Adrenal gland (tissue), 12 donors: ENCODE results near the gene ATP2C1. TPM values are rescaled to one million over a fixed set of nuclear protein-coding genes. Genes with fewer than 3 reads are reported as not detected.

Experiments used
- DNase-seq, 7 donors: peaks; one replicate each; pipeline ENCODE4 v3.0.0-alpha.2; 2019 to 2020
- H3K27ac ChIP-seq, 5 donors: fragments of 200-600 bp; sonication (generic) in 4 of 5; 1 replicate in 3 of 5; 2 replicates in 2 of 5; pipeline versions ENCODE4 v1.5.1 to v1.8.0; 2016 to 2020; ENCODE audit warnings: mild to moderate bottlenecking in 1 of 5
- H3K27me3 ChIP-seq: fragments of 200-600 bp; 2 replicates; pipeline ENCODE4 v1.8.0; 2021
- H3K36me3 ChIP-seq, 2 donors: fragments of 200-600 bp; replicated peaks in 1 of 2; 1 replicate in 1 of 2; 2 replicates in 1 of 2; pipeline versions ENCODE4 v1.5.1 to v1.8.0; 2018 to 2022
- H3K4me1 ChIP-seq, 2 donors: fragments of 200-600 bp; replicated peaks in 1 of 2; 1 replicate in 1 of 2; 2 replicates in 1 of 2; pipeline versions ENCODE4 v1.5.1 to v1.8.0; 2018 to 2021
- H3K4me3 ChIP-seq, 4 donors: fragments of 200-600 bp; sonication (generic) in 3 of 4; one replicate each; pipeline ENCODE4 v1.5.1; 2016 to 2018
- H3K9me3 ChIP-seq, 3 donors: fragments of 200-600 bp; sonication (generic) in 1 of 3; replicated peaks in 1 of 3; 1 replicate in 2 of 3; 2 replicates in 1 of 3; pipeline versions ENCODE4 v1.5.1 to v1.8.0; 2016 to 2021
- POLR2A ChIP-seq, 2 donors: fragments of 450-650 bp; IDR thresholded peaks; one replicate each; pipeline ENCODE4 v1.6.1; 2017; ENCODE audit warnings: antibody characterized with exemption in 2 of 2, mild to moderate bottlenecking in 2 of 2, moderate library complexity in 1 of 2
- WGBS, 4 donors: extraction: QIAGEN DNeasy Blood & Tissue Kit in 2 of 4; methylation state at CpG; one replicate each; pipeline versions ENCODE4 v1.1.5 to v1.1.7; 2013 to 2017; 5-methylcytosine and 5-hydroxymethylcytosine counted together
- intact Hi-C, 2 donors: fragments of 100-400 bp; cut with DNase I; formaldehyde crosslinking; loops; one replicate each; pipeline versions ENCODE4 v1.14.1 to v1.15.0; 2022 to 2023
- polyA plus RNA-seq, 3 donors: library from polyadenylated mRNA; stranded (reverse); fragments of 200-250 nt in 2 of 3; fragments of 350-450 nt in 1 of 3; fragmentation: Illumina TruSeq in 1 of 3; extraction: RNeasy Lipid Tissue Mini Kit (QIAGEN cat#74804) in 1 of 3; gene quantifications; one replicate each; pipeline ENCODE4 v1.2.3, GENCODE V29; 2013 to 2014
- total RNA-seq, 9 donors: library from RNA; depleted of rRNA in 4 of 9; stranded (reverse); fragments of >200 nt in 4 of 9; fragments of 120-200 nt in 1 of 9; fragmentation: NEBNext Ultra II Directional in 1 of 9; extraction: Animal tissue kit (Norgen Biotek cat#: 25700) in 1 of 9; gene quantifications; one replicate each; pipeline versions ENCODE4 v1.1.0 to v1.2.4, GENCODE V29; 2013 to 2023
- TF ChIP-seq, protein P1 (sequence below), 6 experiments: fragments of 450-650 bp in 4 of 6; fragments of 200-600 bp in 2 of 6; sonication (generic) in 1 of 6; IDR thresholded peaks; 1 replicate in 5 of 6; 2 replicates in 1 of 6; pipeline versions ENCODE4 v1.5.1 to v1.8.0; 2016 to 2021; ENCODE audit warnings: antibody characterized with exemption in 6 of 6, mild to moderate bottlenecking in 2 of 6, moderate library complexity in 1 of 6
- donor health status: healthy with polysubstance abuse.
- donor health status: Bipolar disorder and iron deficiency.
- donor health status: DM: yes; HTN: yes; CAD: no.
- donor health status: DM: no; HTN: no; CAD: no.
- donor health status: DM: no; HTN: no; CAD: no.
- donor health status: DM: yes; HTN: yes; CAD: no.

ATP2C1 gene
- total and polyA plus RNA-seq, 12 donors, result 26.7 to 78.6 (median 55.5) TPM

DNA sequence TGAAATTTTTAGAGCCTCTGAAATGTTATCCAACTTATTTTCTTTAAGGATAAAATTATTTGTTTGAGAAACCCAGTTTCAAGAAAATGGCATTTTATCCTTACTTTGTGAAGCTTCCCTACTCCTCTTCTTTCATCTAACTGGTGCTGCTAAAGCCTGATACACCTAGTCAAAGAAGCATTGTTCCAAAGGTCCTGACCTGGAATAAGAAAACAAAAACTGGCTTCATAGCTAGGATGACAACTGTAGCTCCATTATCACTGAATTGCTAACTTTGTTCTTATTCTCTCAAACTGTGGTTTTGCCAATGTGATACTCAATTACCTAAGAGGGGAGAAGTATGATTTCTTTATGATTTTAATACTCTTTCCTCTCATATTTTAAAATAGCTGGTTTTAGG is 27.6 kb upstream of the ATP2C1 start:
- no peaks in the 10 kb centered on the region for H3K27me3 ChIP-seq
- no peak for TF ChIP-seq POLR2A (IDR thresholded peaks at IDR 0.05)
- TF ChIP-seq, protein P1, sequence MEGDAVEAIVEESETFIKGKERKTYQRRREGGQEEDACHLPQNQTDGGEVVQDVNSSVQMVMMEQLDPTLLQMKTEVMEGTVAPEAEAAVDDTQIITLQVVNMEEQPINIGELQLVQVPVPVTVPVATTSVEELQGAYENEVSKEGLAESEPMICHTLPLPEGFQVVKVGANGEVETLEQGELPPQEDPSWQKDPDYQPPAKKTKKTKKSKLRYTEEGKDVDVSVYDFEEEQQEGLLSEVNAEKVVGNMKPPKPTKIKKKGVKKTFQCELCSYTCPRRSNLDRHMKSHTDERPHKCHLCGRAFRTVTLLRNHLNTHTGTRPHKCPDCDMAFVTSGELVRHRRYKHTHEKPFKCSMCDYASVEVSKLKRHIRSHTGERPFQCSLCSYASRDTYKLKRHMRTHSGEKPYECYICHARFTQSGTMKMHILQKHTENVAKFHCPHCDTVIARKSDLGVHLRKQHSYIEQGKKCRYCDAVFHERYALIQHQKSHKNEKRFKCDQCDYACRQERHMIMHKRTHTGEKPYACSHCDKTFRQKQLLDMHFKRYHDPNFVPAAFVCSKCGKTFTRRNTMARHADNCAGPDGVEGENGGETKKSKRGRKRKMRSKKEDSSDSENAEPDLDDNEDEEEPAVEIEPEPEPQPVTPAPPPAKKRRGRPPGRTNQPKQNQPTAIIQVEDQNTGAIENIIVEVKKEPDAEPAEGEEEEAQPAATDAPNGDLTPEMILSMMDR (IDR thresholded peaks at IDR 0.05), result no peak
- no peak overlapping the region for H3K4me3 ChIP-seq
- H3K9me3 ChIP-seq, result no peaks in the 10 kb centered on the region
- H3K4me1 ChIP-seq, result no peaks in the 10 kb centered on the region
- no peak overlapping the region for H3K27ac ChIP-seq
- H3K36me3 ChIP-seq, result no peaks in the 10 kb centered on the region
- DNase-seq, result no peak
- intact Hi-C loops, result no loop called here

DNA sequence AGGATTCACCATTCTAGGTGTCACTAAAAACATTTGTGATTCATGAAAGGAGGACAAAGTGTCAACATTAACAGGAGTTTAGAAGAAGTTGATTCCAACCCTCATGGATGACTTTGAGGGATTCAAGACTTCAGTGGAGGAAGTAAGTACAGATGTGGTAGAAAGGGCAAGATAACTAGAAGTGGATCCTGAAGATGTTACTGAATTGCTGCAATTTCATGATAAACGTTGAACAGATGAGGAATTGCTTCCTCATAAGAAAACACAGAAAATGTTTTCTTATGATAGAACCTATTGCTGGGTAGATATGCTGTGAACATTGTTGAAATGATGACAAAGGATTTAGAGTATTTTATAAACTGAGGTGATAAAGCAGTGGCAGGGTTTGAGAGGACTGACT is 23.5 kb upstream of the ATP2C1 start:
- no peak for DNase-seq
- WGBS, 4 donors, result 45 to 70% (median 53%) methylated on average over 1 of the region's 1 CpG
- H3K4me1 ChIP-seq, result no peaks in the 10 kb centered on the region
- H3K27ac ChIP-seq, result no peak overlapping the region
- no peaks in the 10 kb centered on the region for H3K36me3 ChIP-seq
- H3K4me3 ChIP-seq, result no peak overlapping the region
- TF ChIP-seq, protein P1 (IDR thresholded peaks at IDR 0.05), result no peak
- no peak for TF ChIP-seq POLR2A (IDR thresholded peaks at IDR 0.05)
- no peaks in the 10 kb centered on the region for H3K27me3 ChIP-seq
- intact Hi-C loops, result no loop called here
- H3K9me3 ChIP-seq, result no peaks in the 10 kb centered on the region

DNA sequence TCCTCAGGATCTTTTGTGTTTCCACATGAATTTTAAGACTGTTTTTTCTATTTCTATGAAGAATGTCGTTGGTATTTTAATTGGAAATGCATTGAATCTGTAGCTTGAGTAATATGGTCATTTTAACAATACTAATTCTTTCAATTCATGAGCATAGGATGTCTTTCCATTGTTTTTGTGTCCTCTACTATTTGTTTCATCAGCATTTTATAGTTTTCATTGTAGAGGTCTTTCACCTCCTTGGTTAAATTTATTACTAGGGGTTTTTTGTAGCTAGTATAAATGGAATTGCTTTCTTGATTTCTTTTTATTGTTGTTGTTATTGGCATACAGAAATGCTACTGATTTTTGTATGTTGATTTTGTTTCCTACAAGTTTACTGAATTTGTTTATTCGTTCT is 17.3 kb upstream of the ATP2C1 start:
- Histone ChIP-seq H3K4me3 (no peak overlapping the region), H3K9me3 (peaks cover 0 to 6% (median 6%) of the 10 kb centered on the region in 3 donors), H3K27me3 (no peaks in the 10 kb centered on the region), H3K27ac (no peak overlapping the region), H3K36me3 (no peaks in the 10 kb centered on the region), H3K4me1 (no peaks in the 10 kb centered on the region)
- no peak for DNase-seq
- 72 to 78% (median 74%) methylated on average over 2 of the region's 2 CpGs for WGBS, 4 donors
- TF ChIP-seq, protein P1 (IDR thresholded peaks at IDR 0.05), result no peak
- TF ChIP-seq POLR2A (IDR thresholded peaks at IDR 0.05), result no peak
- intact Hi-C loops, result no loop called here

DNA sequence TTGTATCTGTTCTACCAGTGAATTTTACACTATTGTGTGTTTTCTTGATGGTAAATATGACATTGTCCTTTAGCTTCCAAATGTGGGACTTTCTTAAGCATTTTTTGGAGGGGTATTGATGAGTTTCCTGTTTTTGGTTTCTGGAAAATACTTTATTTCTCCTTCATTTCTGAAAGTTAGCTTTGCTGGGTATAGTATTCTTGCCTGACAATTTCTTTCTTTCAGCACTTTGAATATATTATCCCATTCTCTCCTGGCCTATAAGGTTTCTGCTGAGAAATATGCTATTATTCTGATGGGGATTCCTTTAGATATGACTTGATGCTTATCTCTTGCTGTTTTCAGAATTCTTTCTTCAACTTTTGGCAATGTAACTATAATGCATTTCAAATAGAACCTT is 15.4 kb upstream of the ATP2C1 start:
- Histone ChIP-seq H3K4me1 (no peaks in the 10 kb centered on the region), H3K27ac (no peak overlapping the region), H3K27me3 (no peaks in the 10 kb centered on the region), H3K4me3 (no peak overlapping the region), H3K9me3 (peaks cover 0 to 6% (median 6%) of the 10 kb centered on the region in 3 donors), H3K36me3 (no peaks in the 10 kb centered on the region)
- intact Hi-C loops, result no loop called here
- no peak for TF ChIP-seq POLR2A (IDR thresholded peaks at IDR 0.05)
- TF ChIP-seq, protein P1 (IDR thresholded peaks at IDR 0.05), result no peak
- DNase-seq, result no peak
